ENCODE results near the gene RGS11. TPM values are rescaled to one million over a fixed set of nuclear protein-coding genes. Genes with fewer than 3 reads are reported as not detected.
"Not testable (repeated sequence)": the region's sequence is repeated elsewhere in the genome, so short reads cannot be mapped to it uniquely, and the experiment has no call there.

RGS11 gene
- total RNA-seq, 1 experiment from 2014 or later, result 10.2 TPM

- CTCF ChIA-PET, result interaction anchor here (1.0 kb wide), 1 partner anchor 94 kb away, joined by 4 read pairs; no protein-coding TSS in a partner anchor
These were observed 7.3 kb downstream of the RGS11 start for GRCh38 chr16:268141-269053.

GRCh38 chr16:267562-267961 lies 8.2 kb downstream of the RGS11 start:
- ATAC-seq; H3K4me1 ChIP-seq (ENCODE audit: control insufficient read depth, insufficient read depth, low read length); H3K27me3 ChIP-seq (ENCODE audit: control insufficient read depth, insufficient read depth, low read length); CTCF ChIA-PET; H3K36me3 ChIP-seq (ENCODE audit: control insufficient read depth, insufficient read depth, low read length); H3K9me3 ChIP-seq (ENCODE audit: control insufficient read depth, insufficient read depth, low read depth, low read length); DNase-seq (ENCODE audit: low read depth, low spot score); H3K4me3 ChIP-seq (ENCODE audit: low read depth in 2 of 2, low read length in 2 of 2); BruUV-seq (replicated peaks); in situ Hi-C loops (cut with HindIII; ENCODE audit: low pct_unique_long_range_greater_than_20kb, low sequenced_read_pairs); POLR2A ChIA-PET; intact Hi-C loops (cut with micrococcal nuclease; ENCODE audit: unreplicated experiment); H3K27ac ChIP-seq (ENCODE audit: low read length): not testable (repeated sequence)

More at GRCh38 chr16:268141-269053, 7.3 kb downstream of the RGS11 start:
- H3K27me3 ChIP-seq (ENCODE audit: control insufficient read depth, insufficient read depth, low read length), result no peaks in the 10 kb centered on the region
- intact Hi-C loops (cut with micrococcal nuclease; ENCODE audit: unreplicated experiment) (no loop called here), in situ Hi-C loops (cut with HindIII; ENCODE audit: low pct_unique_long_range_greater_than_20kb, low sequenced_read_pairs) (no loop called here)
- no peak overlapping the region for H3K4me3 ChIP-seq (ENCODE audit: low read depth in 2 of 2, low read length in 2 of 2)
- no peaks in the 10 kb centered on the region; the same call in 1 of the 2 replicates for H3K4me1 ChIP-seq (ENCODE audit: control insufficient read depth, insufficient read depth, low read length)
- no peaks in the 10 kb centered on the region for H3K9me3 ChIP-seq (ENCODE audit: control insufficient read depth, insufficient read depth, low read depth, low read length)
- POLR2A ChIA-PET, result no interaction called here
- DNase-seq (ENCODE audit: low read depth, low spot score) (no peak), ATAC-seq (no peak)
- no TSS peak for BruUV-seq (replicated peaks)
- TF ChIP-seq REST (IDR thresholded peaks at IDR 0.05; ENCODE audit: insufficient read depth in 1 of 2, low read depth in 2 of 2, low read length in 1 of 2), result no peak
- no peak for TF ChIP-seq POLR2AphosphoS5 (IDR thresholded peaks at IDR 0.05; ENCODE audit: low read depth, low read length)
- no peak for TF ChIP-seq SIN3A (IDR thresholded peaks at IDR 0.05; ENCODE audit: borderline replicate concordance, insufficient read depth, low read depth, low read length)
- TF ChIP-seq TCF7L2 (IDR thresholded peaks at IDR 0.05; ENCODE audit: low read depth, low read length), result no peak
- TF ChIP-seq CTCF (IDR thresholded peaks at IDR 0.05), result no peak
- H3K36me3 ChIP-seq (ENCODE audit: control insufficient read depth, insufficient read depth, low read length), result no peaks in the 10 kb centered on the region
- H3K27ac ChIP-seq (ENCODE audit: low read length), result no peak overlapping the region

All from Panc1 (cell line).